Measurements from ENCODE around the gene FOXF2.

The FOXF2 gene

DNA sequence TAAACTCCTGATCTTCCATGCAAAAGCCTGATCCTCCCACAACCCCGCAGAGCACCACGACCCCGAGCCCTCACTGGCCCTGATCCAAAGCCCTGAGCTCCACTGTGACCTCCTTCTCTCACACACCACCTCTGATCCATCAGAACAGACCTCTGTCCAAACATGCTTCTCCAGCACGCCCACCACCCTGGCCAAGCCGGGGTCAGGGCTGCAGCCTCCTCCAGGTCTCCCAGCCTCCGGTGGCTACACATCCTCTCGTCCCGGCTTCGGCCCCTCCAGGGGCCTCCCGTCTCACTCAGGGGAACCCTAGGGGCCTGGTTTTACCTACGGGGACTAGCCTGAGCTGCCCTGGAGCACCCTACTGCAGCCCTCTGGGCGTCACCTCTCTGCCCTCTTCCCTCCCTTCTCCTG is 49.1 kb downstream of the FOXF2 start:
- no peak overlapping the region for H3K4me3 ChIP-seq (ENCODE audit: low read length)

DNA sequence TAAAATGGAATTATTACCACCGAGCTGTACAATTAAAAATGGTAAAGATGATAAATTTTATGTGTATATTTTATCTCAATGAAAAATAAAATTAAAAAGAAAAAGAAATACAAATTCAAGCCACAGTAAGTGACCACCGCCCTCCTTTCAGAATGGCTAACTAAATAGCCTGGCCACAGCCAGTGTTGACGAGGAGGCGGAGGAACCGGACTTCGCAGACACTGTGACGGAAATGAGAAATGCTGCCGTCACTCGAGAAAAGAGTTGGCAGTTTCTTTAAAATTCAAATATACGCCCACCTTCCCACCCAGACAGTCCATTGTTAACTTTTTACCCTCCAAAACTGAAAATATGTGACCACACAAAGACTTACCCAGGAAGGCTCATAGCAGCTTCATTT is 50.0 kb downstream of the FOXF2 start:
- TF ChIP-seq, protein P1, sequence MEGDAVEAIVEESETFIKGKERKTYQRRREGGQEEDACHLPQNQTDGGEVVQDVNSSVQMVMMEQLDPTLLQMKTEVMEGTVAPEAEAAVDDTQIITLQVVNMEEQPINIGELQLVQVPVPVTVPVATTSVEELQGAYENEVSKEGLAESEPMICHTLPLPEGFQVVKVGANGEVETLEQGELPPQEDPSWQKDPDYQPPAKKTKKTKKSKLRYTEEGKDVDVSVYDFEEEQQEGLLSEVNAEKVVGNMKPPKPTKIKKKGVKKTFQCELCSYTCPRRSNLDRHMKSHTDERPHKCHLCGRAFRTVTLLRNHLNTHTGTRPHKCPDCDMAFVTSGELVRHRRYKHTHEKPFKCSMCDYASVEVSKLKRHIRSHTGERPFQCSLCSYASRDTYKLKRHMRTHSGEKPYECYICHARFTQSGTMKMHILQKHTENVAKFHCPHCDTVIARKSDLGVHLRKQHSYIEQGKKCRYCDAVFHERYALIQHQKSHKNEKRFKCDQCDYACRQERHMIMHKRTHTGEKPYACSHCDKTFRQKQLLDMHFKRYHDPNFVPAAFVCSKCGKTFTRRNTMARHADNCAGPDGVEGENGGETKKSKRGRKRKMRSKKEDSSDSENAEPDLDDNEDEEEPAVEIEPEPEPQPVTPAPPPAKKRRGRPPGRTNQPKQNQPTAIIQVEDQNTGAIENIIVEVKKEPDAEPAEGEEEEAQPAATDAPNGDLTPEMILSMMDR (conservative IDR thresholded peaks at IDR 0.05; ENCODE audit: low read length), result no peak
- DNase-seq (ENCODE audit: low read depth), result no peak
- no peak overlapping the region for H3K4me3 ChIP-seq (ENCODE audit: low read length)

More for the DNA sequence above, 49.1 kb downstream of the FOXF2 start:
- TF ChIP-seq, protein P1 (conservative IDR thresholded peaks at IDR 0.05; ENCODE audit: low read length), result no peak
- DNase-seq (ENCODE audit: low read depth), result no peak

DNA sequence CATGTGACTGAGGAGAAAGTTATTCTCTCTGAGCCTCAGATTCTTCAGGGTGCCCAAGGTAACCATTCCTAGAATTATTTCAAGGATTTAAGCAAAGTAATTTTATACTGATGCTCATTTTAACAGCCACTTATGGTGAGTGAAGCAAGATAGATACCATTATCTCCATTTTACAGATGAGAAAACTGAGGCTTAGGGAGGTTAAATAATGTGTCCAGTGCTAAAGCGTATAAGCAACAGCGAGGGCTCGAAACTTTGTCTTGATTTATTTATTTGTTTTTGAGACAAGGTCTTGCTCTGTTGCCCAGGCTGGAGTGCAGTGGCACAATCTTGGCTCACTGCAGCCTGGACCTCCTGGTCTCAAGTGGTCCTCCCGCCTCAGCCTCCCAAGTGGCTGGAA is 53.6 kb downstream of the FOXF2 start:
- TF ChIP-seq, protein P1 (conservative IDR thresholded peaks at IDR 0.05; ENCODE audit: low read length), result no peak
- H3K4me3 ChIP-seq (ENCODE audit: low read length), result no peak overlapping the region
- DNase-seq (ENCODE audit: low read depth), result no peak
